DOHH2 (cell line): Measurements from ENCODE around the gene SYNDIG1.

ENCODE experiments used
- EZH2phosphoT487 ChIP-seq: fragments of 200-600 bp; sonication (generic); IDR thresholded peaks from 2 replicates; pipeline ENCODE4 v1.6.1; 2017; ENCODE audit warnings: borderline replicate concordance, mild to moderate bottlenecking, antibody characterized with exemption, low read length, moderate library complexity, mixed read lengths
- TF ChIP-seq, protein P1 (sequence below): fragments of 200-600 bp; sonication (generic); IDR thresholded peaks from one replicate; pipeline ENCODE4 v1.5.1; 2014; ENCODE audit warnings: antibody characterized with exemption, mild to moderate bottlenecking, low read depth, low read length; ENCODE audit not compliant: poor library complexity, severe bottlenecking

GRCh38 chr20:24637941-24638340, 168.5 kb downstream of the SYNDIG1 start:
- TF ChIP-seq, protein P1, sequence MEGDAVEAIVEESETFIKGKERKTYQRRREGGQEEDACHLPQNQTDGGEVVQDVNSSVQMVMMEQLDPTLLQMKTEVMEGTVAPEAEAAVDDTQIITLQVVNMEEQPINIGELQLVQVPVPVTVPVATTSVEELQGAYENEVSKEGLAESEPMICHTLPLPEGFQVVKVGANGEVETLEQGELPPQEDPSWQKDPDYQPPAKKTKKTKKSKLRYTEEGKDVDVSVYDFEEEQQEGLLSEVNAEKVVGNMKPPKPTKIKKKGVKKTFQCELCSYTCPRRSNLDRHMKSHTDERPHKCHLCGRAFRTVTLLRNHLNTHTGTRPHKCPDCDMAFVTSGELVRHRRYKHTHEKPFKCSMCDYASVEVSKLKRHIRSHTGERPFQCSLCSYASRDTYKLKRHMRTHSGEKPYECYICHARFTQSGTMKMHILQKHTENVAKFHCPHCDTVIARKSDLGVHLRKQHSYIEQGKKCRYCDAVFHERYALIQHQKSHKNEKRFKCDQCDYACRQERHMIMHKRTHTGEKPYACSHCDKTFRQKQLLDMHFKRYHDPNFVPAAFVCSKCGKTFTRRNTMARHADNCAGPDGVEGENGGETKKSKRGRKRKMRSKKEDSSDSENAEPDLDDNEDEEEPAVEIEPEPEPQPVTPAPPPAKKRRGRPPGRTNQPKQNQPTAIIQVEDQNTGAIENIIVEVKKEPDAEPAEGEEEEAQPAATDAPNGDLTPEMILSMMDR: no peak
- no peak for TF ChIP-seq EZH2phosphoT487
